Pancreas (tissue), 10 donors: ENCODE data around the gene MCEMP1. TPM values are rescaled to one million over a fixed set of nuclear protein-coding genes. Genes with fewer than 3 reads are reported as not detected.

Source experiments
- ATAC-seq, 4 donors: fragments of 200-7000 bp; cut with Tn5 transposase; one replicate each; pipeline versions ENCODE4 v1.8.0 to v1.9.1; 2020; ENCODE audit warnings: mild to moderate bottlenecking in 4 of 4, moderate library complexity in 4 of 4
- DNase-seq, 6 donors: peaks; one replicate each; pipeline ENCODE4 v3.0.0-alpha.2; 2020
- FAIRE-seq: peaks from 2 replicates; lab custom pipeline; 2012; peaks lifted over from hg19 to GRCh38; lab: Jason Lieb, UNC
- H3K27ac ChIP-seq, 4 donors: fragments of 200-600 bp; sonication (generic); 1 replicate in 3 of 4; 2 replicates in 1 of 4; pipeline versions ENCODE4 v1.5.0 to v1.8.0; 2020
- H3K27me3 ChIP-seq, 4 donors: fragments of 200-600 bp; one replicate each; pipeline ENCODE4 v1.8.0; 2021
- H3K36me3 ChIP-seq, 3 donors: fragments of 200-600 bp; sonication (generic) in 1 of 3; one replicate each; pipeline versions ENCODE4 v1.5.0 to v1.8.0; 2020 to 2021
- H3K4me1 ChIP-seq, 3 donors: fragments of 200-600 bp; one replicate each; pipeline ENCODE4 v1.8.0; 2021
- H3K4me3 ChIP-seq, 4 donors: fragments of 200-600 bp; sonication (generic) in 2 of 4; one replicate each; pipeline versions ENCODE4 v1.5.0 to v1.8.0; 2020 to 2021
- H3K9me3 ChIP-seq, 4 donors: fragments of 200-600 bp; one replicate each; pipeline ENCODE4 v1.8.0; 2021
- CTCF ChIP-seq, 4 donors: fragments of 200-600 bp; sonication (generic) in 3 of 4; IDR thresholded peaks; one replicate each; pipeline versions ENCODE4 v1.5.0 to v1.8.0; 2021; ENCODE audit warnings: antibody characterized with exemption in 4 of 4
- WGBS, 2 donors: extraction: QIAGEN DNeasy Blood & Tissue Kit; methylation state at CpG; one replicate each; pipeline ENCODE4 v1.1.7; 2013; 5-methylcytosine and 5-hydroxymethylcytosine counted together
- intact Hi-C, 3 donors: fragments of 100-400 bp; cut with DNase I; formaldehyde crosslinking; loops; one replicate each; pipeline versions ENCODE4 v1.11.1 to v1.14.2; 2022
- polyA plus RNA-seq, 2 donors: library from polyadenylated mRNA; stranded (reverse); fragments of 200-250 nt; gene quantifications; one replicate each; pipeline ENCODE4 v1.2.3, GENCODE V29; 2013
- total RNA-seq, 6 donors: library from RNA; stranded (reverse); fragmentation: NEBNext Ultra II Directional in 4 of 6; extraction: Animal tissue kit (Norgen Biotek cat#: 25700) in 4 of 6; gene quantifications; one replicate each; pipeline versions ENCODE4 v1.2.1 to v1.2.4, GENCODE V29; 2021 to 2023
- donor health status: healthy with polysubstance abuse.
- donor health status: DM: no; HTN: no; CAD: no; lungs with moderate emphysema.
- donor health status: DM: no; HTN: no; CAD: no.
- donor health status: control.
- donor health status: control.
- donor health status: Bipolar disorder and iron deficiency.
- donor health status: DM: yes; HTN: yes; CAD: no.
- donor health status: DM: no; HTN: no; CAD: no.
- donor health status: DM: no; HTN: no; CAD: no.
- donor health status: DM: yes; HTN: yes; CAD: no.

The MCEMP1 gene
- total and polyA plus RNA-seq, 8 donors, result 0.16 to 1.5 (median 0.39) TPM; not detected in 2

GRCh38 chr19:7685546-7686445, 8.9 kb downstream of the MCEMP1 start:
- Histone ChIP-seq H3K27ac (no peak overlapping the region), H3K36me3 (peaks cover 0 to 6% (median 0%) of the 10 kb centered on the region in 3 donors), H3K9me3 (no peaks in the 10 kb centered on the region), H3K4me3 (no peak overlapping the region), H3K27me3 (no peaks in the 10 kb centered on the region), H3K4me1 (no peaks in the 10 kb centered on the region)
- FAIRE-seq (no peak), ATAC-seq (no peak), DNase-seq (no peak)
- TF ChIP-seq CTCF (IDR thresholded peaks at IDR 0.05), result no peak
- 27 to 36% methylated on average over 19 of the region's 19 CpGs for WGBS, 2 donors
- intact Hi-C loops, result no loop called here

GRCh38 chr19:7687177-7687576, 10.3 kb downstream of the MCEMP1 start:
- no peak for DNase-seq
- 69 to 82% methylated on average over 7 to 12 of the region's 12 CpGs for WGBS, 2 donors
- peaks cover 0 to 6% (median 0%) of the 10 kb centered on the region in 3 donors for H3K36me3 ChIP-seq
- no peak for TF ChIP-seq CTCF (IDR thresholded peaks at IDR 0.05)
- intact Hi-C loops, result no loop called here
- no peak for ATAC-seq
- no peaks in the 10 kb centered on the region for H3K27me3 ChIP-seq
- no peak overlapping the region for H3K4me3 ChIP-seq
- no peaks in the 10 kb centered on the region for H3K4me1 ChIP-seq
- no peak for FAIRE-seq
- H3K9me3 ChIP-seq, result no peaks in the 10 kb centered on the region
- H3K27ac ChIP-seq, result no peak overlapping the region

GRCh38 chr19:7689165-7689564, 12.3 kb downstream of the MCEMP1 start:
- 13 to 22% methylated on average over 12 to 23 of the region's 23 CpGs for WGBS, 2 donors
- no peak for FAIRE-seq
- Histone ChIP-seq H3K4me3 (no peak overlapping the region), H3K36me3 (peaks cover 0 to 3% (median 0%) of the 10 kb centered on the region in 3 donors), H3K27me3 (no peaks in the 10 kb centered on the region), H3K9me3 (no peaks in the 10 kb centered on the region), H3K27ac (no peak overlapping the region), H3K4me1 (no peaks in the 10 kb centered on the region)
- TF ChIP-seq CTCF (IDR thresholded peaks at IDR 0.05), result no peak
- intact Hi-C loops, result no loop called here
- no peak for ATAC-seq
- no peak for DNase-seq

- DNase-seq, result no peak
- Histone ChIP-seq H3K4me3 (no peak overlapping the region), H3K36me3 (no peaks in the 10 kb centered on the region), H3K9me3 (no peaks in the 10 kb centered on the region), H3K4me1 (no peaks in the 10 kb centered on the region), H3K27ac (no peak overlapping the region), H3K27me3 (no peaks in the 10 kb centered on the region)
- TF ChIP-seq CTCF (IDR thresholded peaks at IDR 0.05), result no peak
- ATAC-seq, result no peak
- no peak for FAIRE-seq
- intact Hi-C loops, result no loop called here
- WGBS, 2 donors, result 73 to 79% methylated on average over 8 of the region's 8 CpGs
These were observed 13.9 kb downstream of the MCEMP1 start for GRCh38 chr19:7690779-7691258.

GRCh38 chr19:7691497-7691896, 14.6 kb downstream of the MCEMP1 start:
- FAIRE-seq, result no peak
- DNase-seq, result no peak
- no peak for TF ChIP-seq CTCF (IDR thresholded peaks at IDR 0.05)
- H3K4me3 ChIP-seq, result no peak overlapping the region
- no peaks in the 10 kb centered on the region for H3K9me3 ChIP-seq
- H3K36me3 ChIP-seq, result no peaks in the 10 kb centered on the region
- H3K27ac ChIP-seq, result no peak overlapping the region
- no peaks in the 10 kb centered on the region for H3K27me3 ChIP-seq
- intact Hi-C loops, result no loop called here
- H3K4me1 ChIP-seq, result no peaks in the 10 kb centered on the region
- no peak for ATAC-seq
